GM06990 (cell line): Measurements from ENCODE around the gene UNC119.

Experiments
- DNase-seq: peaks from one replicate; pipeline ENCODE4 v3.0.0-alpha.2; 2011; ENCODE audit not compliant: insufficient read length; ENCODE audit errors: extremely low read depth
- H3K27me3 ChIP-seq: replicated peaks from 2 replicates; pipeline ENCODE4 v1.6.0; 2011; ENCODE audit warnings: low read length; ENCODE audit not compliant: control insufficient read depth, insufficient read depth
- H3K36me3 ChIP-seq: 2 replicates; pipeline ENCODE4 v1.5.1; 2011; ENCODE audit warnings: low read length; ENCODE audit not compliant: control insufficient read depth, insufficient read depth
- H3K4me3 ChIP-seq: replicated peaks from 2 replicates; pipeline ENCODE4 v1.5.1; 2011; ENCODE audit warnings: low read depth, mild to moderate bottlenecking, control low read depth, low read length
- TF ChIP-seq, protein P1 (sequence below): IDR thresholded peaks from 2 replicates; pipeline ENCODE4 v1.5.1; 2011; ENCODE audit warnings: low read length, control low read depth, mild to moderate bottlenecking, inconsistent platforms; ENCODE audit not compliant: insufficient read depth, poor library complexity, severe bottlenecking

The UNC119 gene

DNA sequence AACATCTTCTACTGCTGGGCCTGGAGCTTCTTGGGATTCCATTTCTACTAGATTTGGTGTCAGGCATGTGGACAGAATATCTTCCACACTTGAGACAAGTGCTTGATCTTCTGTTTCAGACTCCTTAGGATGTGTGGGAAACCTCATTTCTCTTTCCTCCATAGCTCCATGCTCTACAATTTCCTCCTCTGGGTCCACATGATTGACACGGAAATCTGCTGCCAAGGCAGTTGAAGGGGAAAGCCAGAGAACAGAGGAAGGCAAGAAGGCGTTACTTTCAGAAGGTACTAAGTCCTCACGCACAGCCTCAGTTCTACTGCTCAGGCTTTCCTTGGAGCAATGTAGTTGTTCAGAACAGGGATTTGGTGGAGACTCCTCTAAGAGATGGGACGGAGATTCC lies 39.8 kb upstream of the UNC119 start:
- TF ChIP-seq, protein P1, sequence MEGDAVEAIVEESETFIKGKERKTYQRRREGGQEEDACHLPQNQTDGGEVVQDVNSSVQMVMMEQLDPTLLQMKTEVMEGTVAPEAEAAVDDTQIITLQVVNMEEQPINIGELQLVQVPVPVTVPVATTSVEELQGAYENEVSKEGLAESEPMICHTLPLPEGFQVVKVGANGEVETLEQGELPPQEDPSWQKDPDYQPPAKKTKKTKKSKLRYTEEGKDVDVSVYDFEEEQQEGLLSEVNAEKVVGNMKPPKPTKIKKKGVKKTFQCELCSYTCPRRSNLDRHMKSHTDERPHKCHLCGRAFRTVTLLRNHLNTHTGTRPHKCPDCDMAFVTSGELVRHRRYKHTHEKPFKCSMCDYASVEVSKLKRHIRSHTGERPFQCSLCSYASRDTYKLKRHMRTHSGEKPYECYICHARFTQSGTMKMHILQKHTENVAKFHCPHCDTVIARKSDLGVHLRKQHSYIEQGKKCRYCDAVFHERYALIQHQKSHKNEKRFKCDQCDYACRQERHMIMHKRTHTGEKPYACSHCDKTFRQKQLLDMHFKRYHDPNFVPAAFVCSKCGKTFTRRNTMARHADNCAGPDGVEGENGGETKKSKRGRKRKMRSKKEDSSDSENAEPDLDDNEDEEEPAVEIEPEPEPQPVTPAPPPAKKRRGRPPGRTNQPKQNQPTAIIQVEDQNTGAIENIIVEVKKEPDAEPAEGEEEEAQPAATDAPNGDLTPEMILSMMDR: no peak
- DNase-seq: no peak
- peaks cover 31% of the 10 kb centered on the region for H3K36me3 ChIP-seq
- no peak overlapping the region for H3K4me3 ChIP-seq
- H3K27me3 ChIP-seq: no peaks in the 10 kb centered on the region

DNA sequence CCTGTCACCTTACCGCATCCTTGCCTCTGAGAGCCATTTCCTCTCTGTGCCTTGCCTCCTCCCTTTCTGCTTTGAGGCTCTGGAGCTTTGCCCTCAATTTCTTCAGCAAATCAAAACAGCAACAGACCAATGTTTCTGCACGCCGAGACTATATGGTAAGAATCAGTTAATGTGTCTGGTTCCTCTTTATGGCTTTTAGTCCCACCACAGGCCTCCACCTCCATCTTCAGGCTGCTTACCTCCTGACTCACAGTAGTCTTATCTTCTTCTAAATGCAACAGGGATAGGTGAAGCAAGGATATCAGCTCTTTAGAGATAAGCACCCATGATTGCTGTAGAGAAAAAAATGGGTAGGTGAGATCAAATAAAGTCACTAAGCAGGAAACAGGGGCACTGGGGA lies 33.4 kb upstream of the UNC119 start:
- no peaks in the 10 kb centered on the region for H3K27me3 ChIP-seq
- no peak overlapping the region for H3K4me3 ChIP-seq
- H3K36me3 ChIP-seq: peaks cover 34% of the 10 kb centered on the region
- TF ChIP-seq, protein P1: no peak
- no peak for DNase-seq

DNA sequence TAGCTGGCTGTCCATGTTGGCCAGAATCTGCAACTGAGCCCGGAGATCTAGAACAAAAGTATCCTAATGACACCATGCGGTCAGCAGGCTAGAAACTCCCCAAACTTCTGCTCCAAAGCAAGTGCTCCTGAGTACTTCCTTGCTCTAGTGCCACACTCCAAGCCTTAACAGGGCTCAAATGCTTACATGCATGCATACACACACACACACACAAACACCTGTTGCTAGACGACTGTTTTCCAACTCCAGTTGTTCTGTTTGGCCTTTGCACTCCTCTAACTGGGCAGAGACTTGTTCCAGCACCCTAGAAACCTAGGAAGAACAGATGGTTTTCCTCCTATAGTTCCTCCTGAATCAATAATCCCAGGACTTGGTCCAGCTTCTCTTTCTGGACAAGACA lies 32.0 kb upstream of the UNC119 start:
- no peak for DNase-seq
- Histone ChIP-seq H3K36me3 (peaks cover 32% of the 10 kb centered on the region), H3K4me3 (no peak overlapping the region), H3K27me3 (no peaks in the 10 kb centered on the region)
- TF ChIP-seq, protein P1: no peak

DNA sequence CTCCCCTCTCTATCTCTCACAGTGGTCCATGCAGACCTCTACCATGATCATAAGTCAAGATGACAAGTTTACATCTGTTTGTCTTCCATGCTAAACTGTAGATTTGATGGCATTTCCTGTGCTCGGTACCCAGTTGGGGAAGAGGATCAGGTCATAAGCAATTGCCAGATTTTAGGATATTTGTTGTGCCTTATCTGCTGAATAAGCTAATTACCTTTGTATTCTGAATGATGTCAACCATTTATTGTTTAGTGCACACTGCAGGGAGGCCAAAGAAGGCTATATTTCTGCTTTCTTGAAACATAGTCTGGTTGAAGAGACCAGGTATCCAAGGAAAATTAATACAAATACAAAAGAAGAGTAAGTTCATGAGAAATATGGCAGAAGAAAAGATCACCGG lies 30.1 kb upstream of the UNC119 start:
- Histone ChIP-seq H3K36me3 (peaks cover 37% of the 10 kb centered on the region), H3K27me3 (no peaks in the 10 kb centered on the region)

DNA sequence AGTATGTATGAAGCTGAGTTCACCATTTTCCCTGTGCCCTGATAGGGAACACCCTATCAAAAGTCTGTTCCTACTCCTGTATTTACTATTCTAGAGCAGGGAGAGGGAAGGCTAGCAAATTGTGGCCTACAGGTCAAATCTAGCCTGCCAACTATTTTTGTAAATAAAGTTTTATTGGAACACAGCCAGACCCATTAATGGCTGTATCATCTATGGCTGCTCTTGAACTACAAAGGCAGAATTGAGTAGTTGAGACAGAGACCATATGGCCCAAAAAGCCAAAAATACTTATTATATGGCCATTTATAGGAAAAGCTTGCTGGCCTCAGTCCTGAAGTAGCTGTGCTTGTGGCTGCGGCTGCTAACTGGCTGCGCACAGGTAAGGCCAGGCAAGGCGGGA lies 28.5 kb upstream of the UNC119 start:
- Histone ChIP-seq H3K36me3 (peaks cover 35% of the 10 kb centered on the region), H3K4me3 (no peak overlapping the region), H3K27me3 (no peaks in the 10 kb centered on the region)
- DNase-seq: no peak
- TF ChIP-seq, protein P1: no peak

More for the DNA sequence above, 30.1 kb upstream of the UNC119 start:
- TF ChIP-seq, protein P1: no peak
- no peak overlapping the region for H3K4me3 ChIP-seq
- DNase-seq: no peak

DNA sequence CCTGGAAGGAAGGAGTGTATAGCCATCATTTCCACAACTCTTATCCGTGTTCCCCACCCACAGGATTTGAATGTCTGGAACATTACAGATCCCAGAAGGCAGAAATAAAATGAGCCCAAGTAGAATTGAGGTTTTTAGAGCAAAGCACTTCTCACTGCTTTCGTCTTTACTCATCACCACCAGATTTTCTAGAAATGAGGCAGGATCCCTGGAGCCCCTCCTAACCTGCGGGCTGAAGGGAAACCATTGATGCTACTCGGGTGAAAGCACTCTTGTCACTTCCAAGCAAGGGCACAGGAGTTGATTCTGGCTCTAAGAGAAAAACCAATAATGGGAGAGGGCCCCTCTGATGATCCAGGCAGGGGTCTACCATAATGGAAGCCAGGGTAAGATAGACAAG lies 27.1 kb upstream of the UNC119 start:
- no peaks in the 10 kb centered on the region for H3K27me3 ChIP-seq
- TF ChIP-seq, protein P1: no peak
- DNase-seq: no peak
- no peak overlapping the region for H3K4me3 ChIP-seq
- peaks cover 26% of the 10 kb centered on the region for H3K36me3 ChIP-seq
